Measurements from ENCODE around the gene VWC2.

The VWC2 gene

GRCh38 chr7:49866076-49866735 lies 92.8 kb downstream of the VWC2 start:
- H3K4me1 ChIP-seq (ENCODE audit: control insufficient read depth in 1 of 2, insufficient read depth in 1 of 2, low read depth in 1 of 2, low read length in 1 of 2) = no peaks in the 10 kb centered on the region
- no peak overlapping the region for H3K4me3 ChIP-seq (ENCODE audit: low read depth in 1 of 2, low read length in 1 of 2)
- H3K27ac ChIP-seq = no peak overlapping the region
- no peaks in the 10 kb centered on the region for H3K9me3 ChIP-seq
- H3K27me3 ChIP-seq = no peaks in the 10 kb centered on the region
- TF ChIP-seq, protein P1, sequence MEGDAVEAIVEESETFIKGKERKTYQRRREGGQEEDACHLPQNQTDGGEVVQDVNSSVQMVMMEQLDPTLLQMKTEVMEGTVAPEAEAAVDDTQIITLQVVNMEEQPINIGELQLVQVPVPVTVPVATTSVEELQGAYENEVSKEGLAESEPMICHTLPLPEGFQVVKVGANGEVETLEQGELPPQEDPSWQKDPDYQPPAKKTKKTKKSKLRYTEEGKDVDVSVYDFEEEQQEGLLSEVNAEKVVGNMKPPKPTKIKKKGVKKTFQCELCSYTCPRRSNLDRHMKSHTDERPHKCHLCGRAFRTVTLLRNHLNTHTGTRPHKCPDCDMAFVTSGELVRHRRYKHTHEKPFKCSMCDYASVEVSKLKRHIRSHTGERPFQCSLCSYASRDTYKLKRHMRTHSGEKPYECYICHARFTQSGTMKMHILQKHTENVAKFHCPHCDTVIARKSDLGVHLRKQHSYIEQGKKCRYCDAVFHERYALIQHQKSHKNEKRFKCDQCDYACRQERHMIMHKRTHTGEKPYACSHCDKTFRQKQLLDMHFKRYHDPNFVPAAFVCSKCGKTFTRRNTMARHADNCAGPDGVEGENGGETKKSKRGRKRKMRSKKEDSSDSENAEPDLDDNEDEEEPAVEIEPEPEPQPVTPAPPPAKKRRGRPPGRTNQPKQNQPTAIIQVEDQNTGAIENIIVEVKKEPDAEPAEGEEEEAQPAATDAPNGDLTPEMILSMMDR (IDR thresholded peaks at IDR 0.05) = no peak
- no peaks in the 10 kb centered on the region for H3K36me3 ChIP-seq

DNA sequence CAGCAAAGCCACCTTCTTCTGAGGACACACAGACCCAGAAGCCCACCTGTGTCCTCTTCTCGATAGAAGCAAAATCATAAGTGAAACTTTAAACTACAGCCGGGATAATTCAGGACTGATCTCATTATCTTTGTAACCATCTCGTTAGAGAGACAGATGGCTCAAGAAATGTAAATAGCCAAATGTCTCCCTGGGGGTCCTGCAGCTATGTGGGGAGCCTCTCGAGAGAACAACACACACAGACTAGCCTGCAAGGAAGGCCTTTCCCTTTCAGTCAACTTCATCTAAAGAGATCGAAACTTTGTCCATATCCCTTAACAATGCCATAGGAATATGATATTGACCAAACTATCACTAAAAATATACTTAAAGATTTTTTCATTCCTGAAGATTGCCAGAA lies 93.5 kb downstream of the VWC2 start:
- no peak overlapping the region for H3K4me3 ChIP-seq (ENCODE audit: low read depth in 1 of 2, low read length in 1 of 2)
- TF ChIP-seq, protein P1 (IDR thresholded peaks at IDR 0.05) = no peak
- no peaks in the 10 kb centered on the region for H3K36me3 ChIP-seq
- no peaks in the 10 kb centered on the region for H3K9me3 ChIP-seq
- H3K27ac ChIP-seq = no peak overlapping the region
- H3K4me1 ChIP-seq (ENCODE audit: control insufficient read depth in 1 of 2, insufficient read depth in 1 of 2, low read depth in 1 of 2, low read length in 1 of 2) = no peaks in the 10 kb centered on the region
- no peaks in the 10 kb centered on the region for H3K27me3 ChIP-seq

DNA sequence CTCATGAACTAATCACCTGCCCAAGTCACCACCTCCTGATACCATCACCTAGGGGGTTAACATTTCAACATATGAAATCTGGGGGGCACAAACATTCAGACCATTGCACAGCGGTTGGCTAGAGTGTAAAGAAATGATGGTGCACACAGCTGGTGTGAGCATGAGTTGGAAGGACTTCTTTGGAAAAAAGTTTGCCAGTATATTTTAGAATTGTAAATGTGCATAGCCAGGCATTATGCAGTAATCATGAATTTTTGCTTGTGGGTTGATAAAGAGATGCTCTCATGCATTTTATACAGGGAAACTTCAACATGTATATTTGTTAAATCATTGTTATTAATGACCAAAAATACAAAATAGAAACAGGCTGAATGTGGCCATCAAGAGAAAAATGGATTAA lies 100.0 kb downstream of the VWC2 start:
- H3K27me3 ChIP-seq = no peaks in the 10 kb centered on the region
- H3K4me1 ChIP-seq (ENCODE audit: control insufficient read depth in 1 of 2, insufficient read depth in 1 of 2, low read depth in 1 of 2, low read length in 1 of 2) = no peaks in the 10 kb centered on the region
- H3K9me3 ChIP-seq = no peaks in the 10 kb centered on the region
- H3K27ac ChIP-seq = no peak overlapping the region
- no peak overlapping the region for H3K4me3 ChIP-seq (ENCODE audit: low read depth in 1 of 2, low read length in 1 of 2)
- no peaks in the 10 kb centered on the region for H3K36me3 ChIP-seq
- TF ChIP-seq, protein P1 (IDR thresholded peaks at IDR 0.05) = no peak

DNA sequence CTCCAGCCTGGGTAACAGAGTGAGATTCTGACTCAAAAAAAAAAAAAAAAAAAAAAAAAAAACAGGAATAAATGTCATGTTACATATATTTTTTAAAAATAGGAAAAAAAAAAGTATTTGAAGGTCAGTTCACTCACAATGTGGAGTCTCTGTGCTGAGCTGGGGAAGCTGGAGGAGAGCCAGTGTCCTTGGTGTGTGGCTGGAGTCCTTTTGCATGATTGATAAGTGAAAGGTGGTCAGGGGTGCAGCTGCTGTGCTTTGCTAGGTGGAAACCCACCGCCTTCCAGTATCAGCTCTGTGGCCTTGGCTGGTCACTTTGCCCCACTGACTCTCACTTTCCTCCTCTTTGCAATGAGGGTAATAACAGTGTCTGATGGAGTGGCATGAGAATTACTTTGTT lies 101.9 kb downstream of the VWC2 start:
- Histone ChIP-seq H3K27ac (no peak overlapping the region), H3K27me3 (no peaks in the 10 kb centered on the region), H3K36me3 (no peaks in the 10 kb centered on the region), H3K4me1 (ENCODE audit: control insufficient read depth in 1 of 2, insufficient read depth in 1 of 2, low read depth in 1 of 2, low read length in 1 of 2) (no peaks in the 10 kb centered on the region), H3K9me3 (no peaks in the 10 kb centered on the region), H3K4me3 (ENCODE audit: low read depth in 1 of 2, low read length in 1 of 2) (no peak overlapping the region)
- TF ChIP-seq, protein P1 (IDR thresholded peaks at IDR 0.05) = no peak

GRCh38 chr7:49876202-49876601 lies 102.8 kb downstream of the VWC2 start:
- Histone ChIP-seq H3K9me3 (no peaks in the 10 kb centered on the region), H3K4me3 (ENCODE audit: low read depth in 1 of 2, low read length in 1 of 2) (no peak overlapping the region), H3K36me3 (no peaks in the 10 kb centered on the region), H3K4me1 (ENCODE audit: control insufficient read depth in 1 of 2, insufficient read depth in 1 of 2, low read depth in 1 of 2, low read length in 1 of 2) (no peaks in the 10 kb centered on the region), H3K27me3 (no peaks in the 10 kb centered on the region), H3K27ac (no peak overlapping the region)
- TF ChIP-seq, protein P1 (IDR thresholded peaks at IDR 0.05) = no peak

Measured in neutrophil (primary cell).